RPMI7951 (cell line): Measurements from ENCODE around the gene ERCC6L2. TPM values are rescaled to one million over a fixed set of nuclear protein-coding genes. Genes with fewer than 3 reads are reported as not detected.

Experiments used
- DNase-seq: peaks from one replicate; pipeline ENCODE4 v3.0.0-alpha.2; 2012; ENCODE audit warnings: low read depth
- total RNA-seq: library from RNA; depleted of rRNA; stranded (reverse); fragments of >200 nt; shearing (Covaris generic); gene quantifications from 2 replicates; pipeline ENCODE4 v1.2.3, GENCODE V29; 2014

ERCC6L2 gene
- total RNA-seq, 1 experiment from 2014 or later, result 34.0 TPM

- DNase-seq, result no peak
These were observed 13.1 kb upstream of the ERCC6L2 start for GRCh38 chr9:95862343-95862742.

GRCh38 chr9:95864852-95865580 is 10.5 kb upstream of the ERCC6L2 start:
- no peak for DNase-seq

- no peak for DNase-seq
These were observed 5.1 kb upstream of the ERCC6L2 start for GRCh38 chr9:95870352-95870751.

GRCh38 chr9:95870906-95871305 is 4.6 kb upstream of the ERCC6L2 start:
- no peak for DNase-seq

GRCh38 chr9:95874303-95874988 is 1.0 kb upstream of the ERCC6L2 start:
- DNase-seq, result peak; percentile 26

- DNase-seq, result peak; percentile 45
These were observed 544 bp upstream of the ERCC6L2 start for GRCh38 chr9:95874989-95875304.

GRCh38 chr9:95876138-95876444 is 600 bp downstream of the ERCC6L2 start:
- no peak for DNase-seq

GRCh38 chr9:95876595-95876994 is 1.1 kb downstream of the ERCC6L2 start:
- peak; percentile 2 for DNase-seq

- peak; percentile 1 for DNase-seq
These were observed 2.5 kb downstream of the ERCC6L2 start for GRCh38 chr9:95877984-95878383.

- no peak for DNase-seq
These were observed 4.1 kb downstream of the ERCC6L2 start for GRCh38 chr9:95879591-95879990.

- DNase-seq, result peak; percentile 5
These were observed 4.7 kb downstream of the ERCC6L2 start for GRCh38 chr9:95880021-95880690.

- DNase-seq, result no peak
These were observed 12.5 kb downstream of the ERCC6L2 start for GRCh38 chr9:95887926-95888497.

GRCh38 chr9:95890594-95890993 is 15.1 kb downstream of the ERCC6L2 start:
- DNase-seq, result no peak

GRCh38 chr9:95891067-95891671 is 15.7 kb downstream of the ERCC6L2 start:
- no peak for DNase-seq

GRCh38 chr9:95892690-95893089 is 17.2 kb downstream of the ERCC6L2 start:
- DNase-seq, result no peak

- DNase-seq, result no peak
These were observed 21.1 kb downstream of the ERCC6L2 start for GRCh38 chr9:95896580-95896979.

- DNase-seq, result no peak
These were observed 26.0 kb downstream of the ERCC6L2 start for GRCh38 chr9:95901506-95901905.

- DNase-seq, result no peak
These were observed 27.9 kb downstream of the ERCC6L2 start for GRCh38 chr9:95903398-95903797.

- DNase-seq, result no peak
These were observed 32.3 kb downstream of the ERCC6L2 start for GRCh38 chr9:95907794-95908193.

- DNase-seq, result no peak
These were observed 34.7 kb downstream of the ERCC6L2 start for GRCh38 chr9:95910023-95910707.

GRCh38 chr9:95910770-95911340 is 35.4 kb downstream of the ERCC6L2 start:
- DNase-seq, result no peak
